ENCODE results near the gene CGB2. TPM values are rescaled to one million over a fixed set of nuclear protein-coding genes. Genes with fewer than 3 reads are reported as not detected.
A peak's percentile ranks its signal among the peaks of the same experiment; 100 is the strongest.

CGB2 gene
- total RNA-seq, 1 experiment from 2014 or later: 0.77 TPM

- H3K14ac ChIP-seq (ENCODE audit: insufficient read depth, low read length): no peak overlapping the region; the same call in 1 of the 2 replicates
- H3K79me2 ChIP-seq (ENCODE audit: insufficient read depth, low read length): peaks cover 9% of the 10 kb centered on the region; the same call in 1 of the 2 replicates
- H2BK5ac ChIP-seq (ENCODE audit: insufficient read length, low read length): no peak overlapping the region
- H3K4ac ChIP-seq (ENCODE audit: low read depth, low read length): no peak overlapping the region
- Mint-ChIP-seq H3K27me3 (ENCODE audit: low read depth) (no peaks in the 10 kb centered on the region), H3K27ac (peak overlapping the region; percentile 5 to 98 (median 73)), H3K4me3 (peak overlapping the region; percentile 93 to 95), H3K36me3 (ENCODE audit: insufficient read depth in 1 of 3, low read depth in 3 of 3) (peaks cover 17 to 36% (median 35%) of the 10 kb centered on the region in 3 experiments), H3K4me1 (peaks cover 30 to 35% of the 10 kb centered on the region in 2 experiments), H3K9me3 (no peaks in the 10 kb centered on the region)
- H4K8ac ChIP-seq (replicated peaks; ENCODE audit: insufficient read length, low read depth, low read length): no peak overlapping the region
- TF ChIP-seq CTCF (conservative IDR thresholded peaks at IDR 0.05): no peak
- H3T11ph ChIP-seq (ENCODE audit: low read length): no peak overlapping the region
- no peak overlapping the region for H3K23ac ChIP-seq (ENCODE audit: insufficient read length, low read depth, low read length)
- no CpG with 5 or more reads among the region's 8 CpGs for WGBS (ENCODE audit: extremely low coverage, insufficient read length, low lambda C conversion rate)
- H2AFZ ChIP-seq (ENCODE audit: low read length): no peak overlapping the region
- no peak overlapping the region for H2BK15ac ChIP-seq (ENCODE audit: low read depth, low read length)
- H3K9ac ChIP-seq (ENCODE audit: extremely low read depth, insufficient read length, low read length): peak overlapping the region; percentile 69
- no peak overlapping the region for H3K18ac ChIP-seq (ENCODE audit: insufficient read length, low read depth, low read length)
- H2BK20ac ChIP-seq (ENCODE audit: low read depth, low read length, poor library complexity, severe bottlenecking): no peak overlapping the region
- H3K56ac ChIP-seq (ENCODE audit: insufficient read length, low read depth, low read length): no peak overlapping the region
- H4K5ac ChIP-seq (ENCODE audit: insufficient read length, low read depth, low read length): no peak overlapping the region
- no peak overlapping the region for H3K27ac ChIP-seq (ENCODE audit: insufficient read length, low read depth, low read length)
- H4K20me1 ChIP-seq (ENCODE audit: control insufficient read depth, insufficient read depth, insufficient read length): no peaks in the 10 kb centered on the region
- H3K23me2 ChIP-seq (ENCODE audit: insufficient read length, low read depth, low read length, poor library complexity, severe bottlenecking): peaks cover 8% of the 10 kb centered on the region
- peak; percentile 51 for DNase-seq
- H2AK5ac ChIP-seq (ENCODE audit: insufficient read length, low read length): no peak overlapping the region
- no peaks in the 10 kb centered on the region for H3K9me3 ChIP-seq (ENCODE audit: control insufficient read depth, low read depth, low read length)
- H3K79me1 ChIP-seq (ENCODE audit: insufficient read depth, low read depth, low read length, poor library complexity, severe bottlenecking): no peaks in the 10 kb centered on the region
- H2BK12ac ChIP-seq (ENCODE audit: insufficient read length, low read depth, low read length): no peak overlapping the region
- H3K4me2 ChIP-seq (ENCODE audit: insufficient read depth, insufficient read length, low read length): peak overlapping the region; percentile 80
- no peak overlapping the region for H4K91ac ChIP-seq (ENCODE audit: insufficient read length, low read depth, low read length)
- no peaks in the 10 kb centered on the region for H3K27me3 ChIP-seq (ENCODE audit: insufficient read depth, low read length)
- no peak overlapping the region for H2BK120ac ChIP-seq (ENCODE audit: low read depth, low read length, poor library complexity, severe bottlenecking)
- H3K4me1 ChIP-seq (ENCODE audit: insufficient read depth, low read length): no peaks in the 10 kb centered on the region; the same call in 1 of the 2 replicates
These were observed 39.7 kb upstream of the CGB2 start for GRCh38 chr19:48991873-48992580.

Measured in H9 (cell line).